CD4-positive, CD25-positive, alpha-beta regulatory T cell (primary cell): ENCODE measurements around the gene SOHLH1. TPM values are rescaled to one million over a fixed set of nuclear protein-coding genes. Genes with fewer than 3 reads are reported as not detected.

Experiments used
- ATAC-seq, 2 donors: fragments of 150-1000 bp; cut with Tn5 transposase; one replicate each; pipeline ENCODE4 v1.10.0; 2021; ENCODE audit warnings: low read depth in 2 of 2, moderate number of reproducible peaks in 2 of 2, moderate library complexity in 1 of 2
- DNase-seq, 3 donors: peaks; one replicate each; pipeline versions ENCODE4 v3.0.0 to v3.0.0-alpha.2; 2012 to 2022; ENCODE audit warnings: mixed read lengths in 1 of 3
- H3K27ac ChIP-seq: one replicate; pipeline ENCODE4 v1.7.0; 2013; ENCODE audit warnings: mild to moderate bottlenecking, low read length; ENCODE audit not compliant: insufficient read depth, poor library complexity, severe bottlenecking
- H3K27me3 ChIP-seq: one replicate; pipeline ENCODE4 v1.7.0; 2013; ENCODE audit warnings: low read length; ENCODE audit not compliant: control insufficient read depth, insufficient read depth
- H3K36me3 ChIP-seq: one replicate; pipeline ENCODE4 v1.7.0; 2013; ENCODE audit warnings: mild to moderate bottlenecking, low read length, moderate library complexity; ENCODE audit not compliant: control insufficient read depth, insufficient read depth
- H3K4me1 ChIP-seq: 2 replicates; pipeline ENCODE4 v1.7.0; 2013; ENCODE audit warnings: mild to moderate bottlenecking, low read length; ENCODE audit not compliant: insufficient read depth, control insufficient read depth, poor library complexity, severe bottlenecking
- H3K4me3 ChIP-seq: one replicate; pipeline ENCODE4 v1.7.0; 2013; ENCODE audit warnings: low read depth, mild to moderate bottlenecking, low read length, moderate library complexity
- H3K9me3 ChIP-seq, 2 experiments: 1 replicate in 1 of 2; 2 replicates in 1 of 2; pipeline ENCODE4 v1.7.0; 2013; ENCODE audit warnings: low read length in 2 of 2, mild to moderate bottlenecking in 1 of 2, moderate library complexity in 1 of 2; ENCODE audit not compliant: control insufficient read depth in 2 of 2
- H3K27ac Mint-ChIP-seq, 3 donors: one replicate each; pipeline ENCODE4 v1.8.0; 2020 to 2022; ENCODE audit warnings: mild to moderate bottlenecking in 3 of 3, mixed read lengths in 3 of 3, moderate library complexity in 2 of 3
- H3K27me3 Mint-ChIP-seq: one replicate; pipeline ENCODE4 v1.8.0; 2022; ENCODE audit warnings: mild to moderate bottlenecking, mixed read lengths
- H3K36me3 Mint-ChIP-seq: one replicate; pipeline ENCODE4 v1.8.0; 2020; ENCODE audit warnings: mixed read lengths
- H3K4me1 Mint-ChIP-seq, 4 donors: one replicate each; pipeline ENCODE4 v1.8.0; 2020 to 2022; ENCODE audit warnings: mixed read lengths in 4 of 4, mild to moderate bottlenecking in 1 of 4
- H3K4me3 Mint-ChIP-seq, 4 donors: one replicate each; pipeline ENCODE4 v1.8.0; 2020 to 2022; ENCODE audit warnings: mild to moderate bottlenecking in 4 of 4, mixed read lengths in 4 of 4, moderate library complexity in 3 of 4
- H3K9me3 Mint-ChIP-seq, 7 donors: one replicate each; pipeline ENCODE4 v1.8.0; 2020 to 2022; ENCODE audit warnings: mixed read lengths in 7 of 7, mild to moderate bottlenecking in 3 of 7, moderate library complexity in 2 of 7
- polyA plus RNA-seq, 4 donors: library from polyadenylated mRNA; unstranded; fragments of 300-500 nt; fragmentation: Illumina TruSeq; gene quantifications; one replicate each; pipeline ENCODE4 v1.2.3, GENCODE V29; 2021
- total RNA-seq: library from RNA; stranded (reverse); gene quantifications from one replicate; pipeline ENCODE4 v1.2.3, GENCODE V29; 2022

The SOHLH1 gene
- total and polyA plus RNA-seq, 5 donors from 2014 or later = not detected

DNA sequence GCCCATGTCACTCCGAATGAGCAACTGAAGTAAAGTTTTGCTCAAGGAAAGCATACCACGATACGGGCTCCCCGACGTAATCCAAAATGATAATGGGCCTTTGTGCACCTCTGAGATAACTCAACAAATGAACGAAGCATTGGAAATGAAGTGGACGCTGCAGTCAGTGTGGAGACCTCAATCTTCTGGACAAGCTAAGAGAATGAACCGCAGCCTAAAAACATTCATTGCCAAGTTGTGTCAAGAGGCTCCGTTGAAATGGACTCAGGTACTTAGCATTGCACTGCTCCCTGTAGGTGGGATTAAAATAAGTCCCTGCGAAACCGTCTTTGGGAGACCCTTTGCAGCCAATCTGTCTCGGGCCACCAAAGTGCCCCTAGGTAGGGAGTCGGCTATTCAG is 40.0 kb downstream of the SOHLH1 start:
- Histone ChIP-seq H3K36me3 (no peaks in the 10 kb centered on the region), H3K4me3 (no peak overlapping the region), H3K27ac (no peak overlapping the region), H3K27me3 (no peaks in the 10 kb centered on the region), H3K9me3 (no peaks in the 10 kb centered on the region), H3K4me1 (no peaks in the 10 kb centered on the region)
- Mint-ChIP-seq H3K9me3 (peaks cover 0 to 4% (median 0%) of the 10 kb centered on the region in 7 donors), H3K27me3 (no peaks in the 10 kb centered on the region), H3K4me3 (no peak overlapping the region), H3K36me3 (no peaks in the 10 kb centered on the region), H3K27ac (no peak overlapping the region), H3K4me1 (no peaks in the 10 kb centered on the region)
- no peak for ATAC-seq
- DNase-seq = no peak

GRCh38 chr9:135657416-135657815 is 41.9 kb downstream of the SOHLH1 start:
- Histone ChIP-seq H3K27ac (no peak overlapping the region), H3K9me3 (no peaks in the 10 kb centered on the region), H3K4me3 (no peak overlapping the region), H3K4me1 (no peaks in the 10 kb centered on the region), H3K27me3 (no peaks in the 10 kb centered on the region), H3K36me3 (no peaks in the 10 kb centered on the region)
- no peak overlapping the region for H3K4me3 Mint-ChIP-seq
- H3K4me1 Mint-ChIP-seq = no peaks in the 10 kb centered on the region
- H3K9me3 Mint-ChIP-seq = peaks cover 0 to 4% (median 0%) of the 10 kb centered on the region in 7 donors
- DNase-seq = no peak
- H3K27ac Mint-ChIP-seq = no peak overlapping the region
- no peaks in the 10 kb centered on the region for H3K27me3 Mint-ChIP-seq
- no peak for ATAC-seq
- no peaks in the 10 kb centered on the region for H3K36me3 Mint-ChIP-seq

DNA sequence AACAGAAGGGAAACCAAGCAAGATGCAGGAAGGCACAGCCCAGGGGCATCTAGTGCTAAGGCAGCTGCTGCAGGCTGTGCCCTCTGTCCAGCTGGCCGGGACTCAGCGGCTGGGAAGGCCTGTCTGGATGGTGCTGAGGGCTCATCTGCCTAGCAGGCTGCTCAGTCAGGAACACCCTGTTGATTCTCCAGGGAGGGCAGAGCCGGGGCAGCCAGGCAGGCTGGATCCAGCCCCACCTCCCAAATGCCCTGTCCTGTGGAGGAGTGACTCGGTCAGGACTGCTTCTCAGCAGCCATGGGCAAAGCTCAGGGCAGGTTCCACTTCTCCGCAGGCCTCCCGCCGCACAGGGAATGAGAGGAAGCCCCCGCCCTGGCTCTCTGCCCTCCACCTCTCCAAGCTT is 44.0 kb downstream of the SOHLH1 start:
- Histone ChIP-seq H3K4me3 (no peak overlapping the region), H3K36me3 (no peaks in the 10 kb centered on the region), H3K27ac (no peak overlapping the region), H3K9me3 (peaks cover 0 to 1% of the 10 kb centered on the region in 2 experiments), H3K27me3 (no peaks in the 10 kb centered on the region), H3K4me1 (no peaks in the 10 kb centered on the region)
- Mint-ChIP-seq H3K4me1 (no peaks in the 10 kb centered on the region), H3K27me3 (no peaks in the 10 kb centered on the region), H3K36me3 (no peaks in the 10 kb centered on the region), H3K4me3 (no peak overlapping the region), H3K27ac (no peak overlapping the region), H3K9me3 (peaks cover 0 to 4% (median 2%) of the 10 kb centered on the region in 7 donors)
- DNase-seq (no peak), ATAC-seq (no peak)

- ATAC-seq (no peak), DNase-seq (no peak)
- Histone ChIP-seq H3K4me1 (no peaks in the 10 kb centered on the region), H3K27me3 (no peaks in the 10 kb centered on the region), H3K9me3 (peaks cover 23 to 29% of the 10 kb centered on the region in 2 experiments), H3K4me3 (no peak overlapping the region), H3K27ac (no peak overlapping the region), H3K36me3 (no peaks in the 10 kb centered on the region)
- Mint-ChIP-seq H3K4me3 (no peak overlapping the region), H3K36me3 (no peaks in the 10 kb centered on the region), H3K27ac (no peak overlapping the region), H3K27me3 (no peaks in the 10 kb centered on the region), H3K9me3 (peaks cover 0 to 38% (median 13%) of the 10 kb centered on the region in 7 donors), H3K4me1 (no peaks in the 10 kb centered on the region)
These were observed 48.9 kb downstream of the SOHLH1 start for GRCh38 chr9:135650408-135650807.

- Histone ChIP-seq H3K27ac (no peak overlapping the region), H3K4me1 (no peaks in the 10 kb centered on the region), H3K36me3 (no peaks in the 10 kb centered on the region), H3K27me3 (no peaks in the 10 kb centered on the region), H3K9me3 (peaks cover 29 to 38% of the 10 kb centered on the region in 2 experiments), H3K4me3 (no peak overlapping the region)
- no peak for ATAC-seq
- H3K4me1 Mint-ChIP-seq = no peaks in the 10 kb centered on the region
- H3K4me3 Mint-ChIP-seq = no peak overlapping the region
- H3K27me3 Mint-ChIP-seq = no peaks in the 10 kb centered on the region
- no peak overlapping the region for H3K27ac Mint-ChIP-seq
- H3K36me3 Mint-ChIP-seq = peaks cover 3% of the 10 kb centered on the region
- no peak for DNase-seq
- H3K9me3 Mint-ChIP-seq = peaks cover 0 to 47% (median 19%) of the 10 kb centered on the region in 7 donors
These were observed 49.8 kb downstream of the SOHLH1 start for GRCh38 chr9:135649508-135649907.

DNA sequence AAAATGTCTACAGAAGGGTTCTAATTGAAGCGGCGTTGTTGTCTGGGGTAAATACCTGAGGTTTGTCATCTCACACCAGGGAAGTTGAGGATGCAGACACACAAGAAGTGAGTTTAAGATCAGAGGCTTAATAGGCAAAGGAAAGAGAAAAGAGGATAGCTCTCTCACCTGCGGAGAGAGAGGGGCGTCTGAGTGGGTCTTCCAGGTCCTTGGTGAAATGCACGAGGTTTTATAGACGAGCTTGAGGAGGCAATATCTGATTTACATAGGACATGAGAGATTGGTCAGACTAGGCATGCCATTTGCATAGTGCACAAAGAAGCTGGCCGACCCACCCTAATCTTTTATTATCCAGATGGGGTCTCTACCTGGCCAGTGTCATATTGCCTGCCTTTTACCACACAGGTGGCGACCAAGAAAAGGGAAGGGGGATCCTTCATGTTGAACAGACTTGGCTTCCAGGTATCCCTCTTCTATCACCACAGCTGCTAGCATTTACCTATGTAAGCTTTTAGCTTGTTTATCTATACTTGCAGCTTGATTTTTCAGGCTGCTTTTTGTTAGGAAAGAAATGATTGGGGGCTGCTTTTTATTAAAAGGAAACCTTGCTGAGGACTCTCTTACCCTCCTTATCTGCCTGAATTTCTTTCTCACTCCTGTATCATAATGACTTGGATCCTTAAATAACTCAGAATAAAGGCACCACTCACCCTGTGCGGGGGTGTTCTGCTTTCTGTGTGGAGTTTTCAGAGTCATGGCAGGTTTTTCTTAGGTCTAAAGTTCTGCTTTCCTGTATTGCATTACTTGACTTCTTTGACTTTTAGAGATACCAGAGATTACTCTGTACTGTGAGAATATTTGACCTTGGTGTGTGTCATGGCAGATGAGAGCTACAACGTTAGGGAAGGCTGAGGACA is 50.5 kb downstream of the SOHLH1 start:
- peaks cover 5% of the 10 kb centered on the region for H3K36me3 Mint-ChIP-seq
- Histone ChIP-seq H3K27me3 (no peaks in the 10 kb centered on the region), H3K9me3 (peaks cover 32 to 42% of the 10 kb centered on the region in 2 experiments), H3K36me3 (no peaks in the 10 kb centered on the region), H3K4me1 (no peaks in the 10 kb centered on the region), H3K27ac (no peak overlapping the region), H3K4me3 (no peak overlapping the region)
- H3K27me3 Mint-ChIP-seq = no peaks in the 10 kb centered on the region
- H3K9me3 Mint-ChIP-seq = peaks cover 0 to 54% (median 22%) of the 10 kb centered on the region in 7 donors
- no peaks in the 10 kb centered on the region for H3K4me1 Mint-ChIP-seq
- DNase-seq (no peak), ATAC-seq (no peak)
- H3K4me3 Mint-ChIP-seq = no peak overlapping the region
- H3K27ac Mint-ChIP-seq = no peak overlapping the region

- DNase-seq (no peak), ATAC-seq (no peak)
- H3K4me3 Mint-ChIP-seq = no peak overlapping the region
- peaks cover 3 to 59% (median 26%) of the 10 kb centered on the region in 7 donors for H3K9me3 Mint-ChIP-seq
- peaks cover 32 to 42% of the 10 kb centered on the region in 2 experiments for H3K9me3 ChIP-seq
- H3K4me1 Mint-ChIP-seq = no peaks in the 10 kb centered on the region
- no peak overlapping the region for H3K27ac ChIP-seq
- peaks cover 6% of the 10 kb centered on the region for H3K36me3 Mint-ChIP-seq
- H3K36me3 ChIP-seq = no peaks in the 10 kb centered on the region
- H3K27me3 ChIP-seq = no peaks in the 10 kb centered on the region
- H3K4me3 ChIP-seq = no peak overlapping the region
- H3K4me1 ChIP-seq = no peaks in the 10 kb centered on the region
- no peak overlapping the region for H3K27ac Mint-ChIP-seq
- no peaks in the 10 kb centered on the region for H3K27me3 Mint-ChIP-seq
These were observed 51.4 kb downstream of the SOHLH1 start for GRCh38 chr9:135647884-135648283.
